NCI-H2081 (cell line): Measurements from ENCODE around the gene BLOC1S6.

Source experiments
- DNase-seq, 2 experiments: peaks; one replicate each; lab custom pipeline; 2025; lab: John Stamatoyannopoulos, UW

The BLOC1S6 gene

GRCh38 chr15:45587095-45587862, at the start of gene BLOC1S6:
Gene BLOC1S6 (plus strand): TSS chr15:45587379. CDS start chr15:45587444, 65 bp downstream.
- peak; percentile 88 to 95 for DNase-seq

GRCh38 chr15:45539680-45540079, 47.5 kb upstream of the BLOC1S6 start:
- no peak for DNase-seq

GRCh38 chr15:45540531-45540930, 46.6 kb upstream of the BLOC1S6 start:
- DNase-seq: no peak

- no peak for DNase-seq
These were observed 44.1 kb upstream of the BLOC1S6 start for GRCh38 chr15:45543051-45543450.

- DNase-seq: no peak
These were observed 42.7 kb upstream of the BLOC1S6 start for GRCh38 chr15:45544266-45545023.

- DNase-seq: no peak
These were observed 40.4 kb upstream of the BLOC1S6 start for GRCh38 chr15:45546789-45547188.

GRCh38 chr15:45548753-45549520, 38.2 kb upstream of the BLOC1S6 start:
- peak; percentile 16 to 18 for DNase-seq

- DNase-seq: no peak
These were observed 37.5 kb upstream of the BLOC1S6 start for GRCh38 chr15:45549541-45550220.

- no peak for DNase-seq
These were observed 36.7 kb upstream of the BLOC1S6 start for GRCh38 chr15:45550436-45550835.

- DNase-seq: no peak
These were observed 35.5 kb upstream of the BLOC1S6 start for GRCh38 chr15:45551676-45552075.

- no peak for DNase-seq
These were observed 31.1 kb upstream of the BLOC1S6 start for GRCh38 chr15:45555934-45556608.

GRCh38 chr15:45572617-45573016, 14.6 kb upstream of the BLOC1S6 start:
- no peak for DNase-seq

- DNase-seq: no peak
These were observed 13.1 kb upstream of the BLOC1S6 start for GRCh38 chr15:45573961-45574629.

GRCh38 chr15:45581919-45582318, 5.3 kb upstream of the BLOC1S6 start:
- DNase-seq: no peak

GRCh38 chr15:45583731-45584639, 3.2 kb upstream of the BLOC1S6 start:
- DNase-seq: no peak

GRCh38 chr15:45585069-45585791, 1.9 kb upstream of the BLOC1S6 start:
- DNase-seq: no peak

- DNase-seq: no peak
These were observed 1.1 kb upstream of the BLOC1S6 start for GRCh38 chr15:45586125-45586524.

GRCh38 chr15:45586601-45587094, 531 bp upstream of the BLOC1S6 start:
- DNase-seq: no peak

GRCh38 chr15:45587863-45588170, 638 bp downstream of the BLOC1S6 start:
- DNase-seq: no peak
